NT2/D1 (cell line): ENCODE data around the gene BBC3.

Source experiments
- YY1 ChIP-seq: IDR thresholded peaks from 2 replicates; pipeline ENCODE4 v1.6.1; 2011; ENCODE audit not compliant: insufficient read length, insufficient read depth
- ZNF274 ChIP-seq: IDR thresholded peaks from 2 replicates; pipeline ENCODE4 v1.6.1; 2011; ENCODE audit warnings: mild to moderate bottlenecking, low read depth, low read length

DNA sequence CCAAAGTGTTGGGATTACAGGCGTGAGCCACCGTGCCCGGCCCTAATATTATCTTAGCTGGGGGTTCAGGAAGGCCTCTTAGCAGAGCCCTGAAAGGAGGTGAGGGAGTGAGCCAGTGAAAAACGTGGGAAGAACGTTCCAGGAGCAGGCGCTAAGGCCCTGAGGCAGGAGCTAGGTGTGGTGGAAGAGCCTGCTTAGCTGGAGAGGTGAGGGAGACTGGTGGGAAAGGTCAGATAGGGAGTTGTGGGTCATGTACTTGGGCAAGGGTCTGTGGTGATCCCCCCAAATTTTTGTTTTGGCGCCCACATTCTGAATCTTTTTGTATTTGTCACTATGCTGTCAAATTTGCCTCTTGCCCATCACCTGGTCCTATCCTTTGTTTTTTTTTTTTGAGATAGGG is 38.6 kb upstream of the BBC3 start:
- TF ChIP-seq YY1 (no peak), ZNF274 (no peak)
